Liver (tissue), 3 donors: ENCODE results near the gene FLVCR2.

Source experiments
- ATF3 ChIP-seq: IDR thresholded peaks from 2 replicates; pipeline ENCODE4 v1.6.1; 2016; ENCODE audit warnings: antibody characterized with exemption
- CTCF ChIP-seq: fragments of 150-350 bp; IDR thresholded peaks from 2 replicates; pipeline ENCODE4 v1.5.1; 2017; ENCODE audit warnings: improper control_type of control experiment, low read depth, low read length; ENCODE audit not compliant: missing input control
- FOXA1 ChIP-seq: IDR thresholded peaks from 2 replicates; pipeline ENCODE4 v1.6.1; 2016; ENCODE audit warnings: antibody characterized with exemption
- HNF4G ChIP-seq: IDR thresholded peaks from 2 replicates; pipeline ENCODE4 v1.6.1; 2016; ENCODE audit warnings: antibody characterized with exemption
- RXRA ChIP-seq, 2 donors: IDR thresholded peaks; 2 replicates each; pipeline ENCODE4 v1.6.1; 2017 to 2018; ENCODE audit warnings: antibody characterized with exemption in 2 of 2, mild to moderate bottlenecking in 1 of 2
- SP1 ChIP-seq: IDR thresholded peaks from 2 replicates; pipeline ENCODE4 v1.6.1; 2018; ENCODE audit warnings: antibody characterized with exemption, mild to moderate bottlenecking
- TF ChIP-seq, protein P1 (sequence below): IDR thresholded peaks from 2 replicates; pipeline ENCODE4 v1.6.1; 2016; ENCODE audit warnings: antibody characterized with exemption
- TF ChIP-seq, protein P2 (sequence below): IDR thresholded peaks from 2 replicates; pipeline ENCODE4 v1.6.1; 2016; ENCODE audit warnings: antibody characterized with exemption, mild to moderate bottlenecking
- donor health status: healthy.
- donor health status: healthy.

GRCh38 chr14:75577090-75577489, 1.3 kb upstream of the FLVCR2 start:
- TF ChIP-seq CTCF (no peak), FOXA1 (no peak), HNF4G (no peak), RXRA (IDR thresholded peaks at IDR 0.05) (no peak), SP1 (no peak), ATF3 (no peak)
- TF ChIP-seq, protein P1, sequence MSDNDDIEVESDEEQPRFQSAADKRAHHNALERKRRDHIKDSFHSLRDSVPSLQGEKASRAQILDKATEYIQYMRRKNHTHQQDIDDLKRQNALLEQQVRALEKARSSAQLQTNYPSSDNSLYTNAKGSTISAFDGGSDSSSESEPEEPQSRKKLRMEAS = no peak
- TF ChIP-seq, protein P2, sequence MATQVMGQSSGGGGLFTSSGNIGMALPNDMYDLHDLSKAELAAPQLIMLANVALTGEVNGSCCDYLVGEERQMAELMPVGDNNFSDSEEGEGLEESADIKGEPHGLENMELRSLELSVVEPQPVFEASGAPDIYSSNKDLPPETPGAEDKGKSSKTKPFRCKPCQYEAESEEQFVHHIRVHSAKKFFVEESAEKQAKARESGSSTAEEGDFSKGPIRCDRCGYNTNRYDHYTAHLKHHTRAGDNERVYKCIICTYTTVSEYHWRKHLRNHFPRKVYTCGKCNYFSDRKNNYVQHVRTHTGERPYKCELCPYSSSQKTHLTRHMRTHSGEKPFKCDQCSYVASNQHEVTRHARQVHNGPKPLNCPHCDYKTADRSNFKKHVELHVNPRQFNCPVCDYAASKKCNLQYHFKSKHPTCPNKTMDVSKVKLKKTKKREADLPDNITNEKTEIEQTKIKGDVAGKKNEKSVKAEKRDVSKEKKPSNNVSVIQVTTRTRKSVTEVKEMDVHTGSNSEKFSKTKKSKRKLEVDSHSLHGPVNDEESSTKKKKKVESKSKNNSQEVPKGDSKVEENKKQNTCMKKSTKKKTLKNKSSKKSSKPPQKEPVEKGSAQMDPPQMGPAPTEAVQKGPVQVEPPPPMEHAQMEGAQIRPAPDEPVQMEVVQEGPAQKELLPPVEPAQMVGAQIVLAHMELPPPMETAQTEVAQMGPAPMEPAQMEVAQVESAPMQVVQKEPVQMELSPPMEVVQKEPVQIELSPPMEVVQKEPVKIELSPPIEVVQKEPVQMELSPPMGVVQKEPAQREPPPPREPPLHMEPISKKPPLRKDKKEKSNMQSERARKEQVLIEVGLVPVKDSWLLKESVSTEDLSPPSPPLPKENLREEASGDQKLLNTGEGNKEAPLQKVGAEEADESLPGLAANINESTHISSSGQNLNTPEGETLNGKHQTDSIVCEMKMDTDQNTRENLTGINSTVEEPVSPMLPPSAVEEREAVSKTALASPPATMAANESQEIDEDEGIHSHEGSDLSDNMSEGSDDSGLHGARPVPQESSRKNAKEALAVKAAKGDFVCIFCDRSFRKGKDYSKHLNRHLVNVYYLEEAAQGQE = no peak
